HG02938 (cell line): ENCODE results near the gene ACTC1.

ENCODE experiments used
- ATAC-seq: cut with Tn5 transposase; IDR thresholded peaks from one replicate; pipeline ENCODE4 v1.9.1; 2021; ENCODE audit warnings: mild to moderate bottlenecking, moderate library complexity; ENCODE audit not compliant: unreplicated experiment

Gene ACTC1

DNA sequence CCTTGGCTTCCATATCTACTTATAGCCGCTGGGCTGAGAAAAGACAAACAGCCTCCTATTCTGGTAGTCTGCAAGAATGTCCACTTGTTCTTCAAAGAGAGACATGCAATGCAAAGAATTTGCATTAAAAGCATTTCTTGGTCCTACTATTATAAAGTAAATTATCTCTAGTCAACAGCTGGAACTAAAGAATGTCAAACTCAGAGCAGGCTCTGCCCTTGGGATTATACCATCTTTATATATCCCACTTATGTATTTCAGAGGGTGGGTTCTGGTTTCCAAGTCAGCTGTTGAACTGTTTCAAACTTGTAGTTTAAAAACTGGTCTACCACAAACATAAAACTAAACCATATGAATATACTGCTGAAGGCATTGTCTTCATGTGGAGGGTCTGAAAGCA lies 7.0 kb upstream of the ACTC1 start:
- no peak for ATAC-seq

DNA sequence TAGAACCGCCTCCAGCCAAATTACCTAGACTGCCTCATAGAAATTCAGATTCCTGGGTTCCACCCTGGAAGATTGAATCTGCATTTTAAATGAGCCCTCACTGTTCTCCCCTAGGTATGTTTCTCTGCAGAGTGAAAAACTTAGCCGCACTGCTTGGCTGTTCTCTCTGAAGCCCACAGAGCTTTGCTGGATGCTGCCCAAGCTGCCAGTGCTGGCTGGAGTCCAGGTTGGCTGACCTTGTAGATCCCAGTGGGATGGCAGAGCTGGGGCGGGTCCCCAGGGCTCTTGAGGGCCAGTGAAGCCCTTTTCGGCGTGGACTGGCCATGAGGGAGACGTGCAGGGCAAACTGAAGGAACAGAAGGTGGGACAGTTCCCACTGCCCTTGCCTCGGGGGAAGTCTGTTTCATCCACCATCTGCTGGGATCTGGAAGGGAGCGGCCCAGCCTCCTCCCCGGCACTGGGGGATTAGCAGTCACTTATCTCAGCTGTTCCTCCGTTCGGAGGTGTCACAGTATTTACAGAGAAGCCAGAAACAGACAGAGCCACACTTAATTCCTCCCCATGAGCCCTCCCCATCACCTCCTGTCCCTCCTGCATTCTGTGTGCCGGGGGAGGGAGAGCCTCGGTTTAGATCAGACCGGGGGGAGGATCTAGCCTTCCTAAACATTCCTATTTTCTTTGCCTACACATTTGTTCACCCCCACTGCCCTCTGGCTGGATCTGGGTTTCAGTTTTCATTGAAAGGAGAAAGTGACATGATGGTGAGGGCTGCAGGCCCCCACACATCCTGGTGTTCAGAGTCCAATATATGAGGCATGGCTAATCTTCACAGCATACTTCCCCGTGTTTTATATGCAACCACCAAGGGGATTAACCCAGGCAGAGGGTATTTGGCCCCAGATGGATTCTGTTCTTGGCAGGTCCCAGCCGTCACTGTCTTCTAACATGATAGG lies 4.1 kb upstream of the ACTC1 start:
- no peak for ATAC-seq

DNA sequence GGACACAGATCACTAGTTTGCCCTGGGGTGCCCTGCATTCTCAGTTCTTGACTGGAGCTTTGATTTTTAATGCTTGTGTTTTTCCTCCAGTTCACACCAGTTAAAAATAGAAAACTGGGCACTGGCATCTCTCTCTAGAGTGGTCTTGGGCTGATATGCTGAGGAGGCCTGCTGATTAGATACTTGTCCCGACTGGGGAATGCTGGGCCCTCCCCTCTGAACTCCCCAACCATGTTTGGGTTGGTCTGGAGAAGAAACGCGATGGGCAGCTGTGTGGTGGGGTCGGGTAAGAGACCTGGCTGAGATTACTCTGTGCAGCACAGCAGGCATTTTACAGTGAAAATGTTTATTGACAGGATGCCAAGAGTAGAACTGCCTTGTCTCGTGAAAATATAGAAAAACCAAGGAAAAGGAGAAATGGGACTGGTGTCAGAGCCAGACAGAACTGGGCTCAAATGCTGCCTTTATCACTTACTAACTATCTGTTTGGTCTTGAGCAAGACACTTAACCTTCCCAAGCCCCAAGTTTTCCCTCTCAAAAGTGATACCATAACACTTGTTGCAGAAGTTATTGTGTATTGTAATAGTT lies 1.6 kb upstream of the ACTC1 start:
- no peak for ATAC-seq

DNA sequence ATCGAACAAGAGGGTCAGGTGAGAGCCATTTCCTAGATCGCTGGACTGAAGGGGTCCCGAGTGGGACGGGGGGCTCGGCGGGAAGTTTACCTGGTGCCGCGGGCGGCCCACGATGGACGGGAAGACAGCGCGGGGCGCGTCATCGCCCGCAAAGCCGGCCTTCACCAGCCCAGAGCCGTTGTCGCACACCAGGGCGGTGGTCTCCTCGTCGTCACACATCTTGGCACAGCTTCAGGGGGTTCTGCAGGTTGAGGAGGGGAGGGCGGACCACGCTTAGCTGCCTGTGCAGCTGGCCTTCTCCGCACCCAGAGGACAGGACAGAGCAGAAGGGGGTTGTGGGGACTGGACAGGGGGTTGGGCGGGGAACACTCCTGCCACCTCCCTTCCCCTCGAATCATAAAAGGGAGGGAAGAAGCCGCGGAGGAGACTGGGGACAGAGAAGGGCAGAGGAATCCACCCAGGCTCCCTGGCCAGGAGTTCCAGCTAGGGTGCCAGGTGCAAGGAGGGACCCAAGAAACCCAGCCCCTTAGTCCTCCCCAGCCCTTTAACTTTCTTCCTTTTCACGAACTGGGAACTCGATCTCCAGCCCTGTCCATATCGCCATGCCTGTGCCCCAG lies 651 bp downstream of the ACTC1 start:
- ATAC-seq = no peak

DNA sequence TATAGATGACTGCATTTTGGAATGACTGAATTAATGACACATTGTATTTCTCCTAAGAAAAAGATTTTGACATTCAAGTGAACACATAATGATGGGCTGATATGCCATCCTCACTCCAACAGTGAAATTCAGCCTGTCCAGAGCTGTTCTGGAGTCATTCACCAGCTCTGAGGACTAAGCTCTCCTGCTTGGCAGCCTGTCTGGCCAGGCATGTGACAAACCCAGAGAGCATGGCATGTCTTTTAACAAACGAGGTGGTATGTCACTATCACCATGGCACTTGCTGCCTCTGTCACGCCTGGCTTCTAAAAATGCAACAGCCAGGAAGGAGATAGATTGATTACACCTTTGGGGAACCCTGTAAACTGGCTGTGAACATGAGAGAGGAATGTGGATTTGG lies 1.4 kb downstream of the ACTC1 start:
- no peak for ATAC-seq

DNA sequence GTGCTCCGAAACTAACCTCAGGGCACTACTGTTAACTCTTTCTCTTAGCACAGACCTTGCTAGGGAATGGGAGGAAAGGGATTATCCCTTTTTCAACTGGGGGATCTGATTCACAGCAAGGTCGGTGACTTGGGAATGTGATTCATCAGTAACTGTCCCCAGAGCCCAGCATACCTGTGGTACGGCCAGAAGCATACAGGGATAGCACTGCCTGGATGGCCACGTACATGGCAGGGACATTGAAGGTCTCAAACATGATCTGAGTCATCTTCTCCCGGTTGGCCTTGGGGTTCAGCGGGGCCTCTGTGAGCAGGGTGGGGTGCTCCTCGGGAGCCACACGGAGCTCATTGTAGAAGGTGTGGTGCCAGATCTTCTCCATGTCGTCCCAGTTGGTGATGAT lies 2.3 kb downstream of the ACTC1 start:
- ATAC-seq = no peak

DNA sequence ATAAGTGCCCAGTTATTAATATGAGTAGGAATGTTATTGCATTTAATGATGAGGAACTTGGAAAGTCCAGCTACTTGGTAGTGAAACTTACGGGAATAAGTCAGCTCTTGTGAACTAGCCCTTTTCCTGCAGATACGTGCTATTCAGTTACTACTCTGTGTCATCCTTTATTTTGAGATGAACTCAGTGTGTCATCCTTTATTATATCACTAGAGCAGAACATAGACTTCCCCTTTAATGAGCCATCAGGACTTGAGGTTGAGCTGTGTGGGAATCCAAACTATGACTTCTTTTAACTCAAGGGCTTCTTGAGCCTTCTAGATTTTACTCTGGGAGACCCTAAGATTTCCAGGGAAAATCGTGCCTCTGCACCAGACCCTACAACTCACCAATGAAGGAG lies 3.6 kb downstream of the ACTC1 start:
- no peak for ATAC-seq

DNA sequence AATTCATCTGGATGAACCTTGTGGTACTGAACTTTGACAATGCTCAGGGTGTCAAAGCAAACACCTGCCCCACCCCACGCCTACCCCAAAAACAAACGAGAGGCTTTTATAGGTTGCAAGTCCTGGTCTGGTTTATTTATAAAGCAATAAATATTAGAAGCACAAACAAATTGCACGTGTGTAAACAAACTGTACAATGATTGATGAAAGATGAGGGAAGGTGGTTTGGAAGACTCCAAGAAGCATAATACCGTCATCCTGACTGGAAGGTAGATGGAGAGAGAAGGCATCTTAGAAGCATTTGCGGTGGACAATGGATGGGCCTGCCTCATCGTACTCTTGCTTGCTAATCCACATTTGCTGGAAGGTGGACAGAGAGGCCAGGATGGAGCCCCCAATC lies 5.2 kb downstream of the ACTC1 start:
- no peak for ATAC-seq

DNA sequence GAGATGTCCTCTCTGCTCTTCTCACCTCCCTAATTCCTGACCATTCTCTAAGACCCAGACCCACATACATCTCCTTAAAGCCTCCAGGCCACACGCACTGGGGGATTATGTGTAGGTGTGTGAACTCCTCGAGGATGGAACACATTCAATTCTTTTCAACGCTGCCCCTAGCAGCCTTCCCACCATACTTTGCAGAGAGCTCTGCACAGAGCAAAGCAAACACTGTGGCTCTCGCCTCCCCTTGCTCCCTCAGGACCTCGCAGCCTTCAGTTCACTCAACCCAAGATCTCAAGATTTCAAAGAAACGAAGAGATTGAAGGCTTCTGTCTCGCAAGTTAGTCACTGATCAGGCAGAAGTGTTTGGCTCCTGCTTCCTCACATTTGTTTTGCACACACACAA lies 6.0 kb downstream of the ACTC1 start:
- no peak for ATAC-seq

DNA sequence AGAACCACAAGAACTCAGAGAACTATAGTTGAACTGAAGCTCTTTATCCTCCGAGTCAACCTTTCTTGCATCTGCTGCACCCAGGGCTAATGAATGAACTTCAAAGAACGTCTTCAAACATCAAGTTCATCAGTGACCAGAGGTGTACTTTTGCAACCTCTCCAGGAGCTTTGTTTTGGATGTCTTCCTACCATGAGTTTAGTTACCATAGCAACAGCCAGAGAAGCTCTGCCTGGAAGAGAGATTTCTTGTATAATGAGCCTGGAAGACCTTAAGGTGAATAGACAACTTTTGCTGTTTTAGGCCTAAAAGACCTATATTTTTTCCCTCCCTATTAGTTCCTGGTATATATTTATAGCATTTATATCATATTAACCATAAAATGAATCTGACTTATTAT lies 9.1 kb downstream of the ACTC1 start:
- ATAC-seq = no peak

DNA sequence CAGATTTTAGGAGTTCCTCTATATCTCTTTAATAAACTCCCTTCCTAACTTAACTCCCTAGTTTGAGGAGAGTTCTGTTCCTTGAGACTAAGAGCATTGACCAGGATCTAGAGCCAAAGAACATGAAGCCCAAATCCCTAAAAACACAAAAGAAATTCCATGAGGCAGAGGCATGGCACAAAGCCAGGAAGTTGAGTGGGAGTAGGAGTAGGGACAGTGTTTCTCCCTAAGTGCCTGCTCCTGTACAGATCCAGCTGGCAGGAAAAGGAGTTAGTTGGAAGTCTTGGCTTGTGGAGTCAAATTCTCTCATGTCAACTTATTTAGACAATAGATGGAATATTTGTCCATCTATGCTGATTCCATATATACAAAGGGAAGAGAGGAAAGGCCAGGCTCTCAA lies 11.4 kb downstream of the ACTC1 start:
- ATAC-seq = no peak

DNA sequence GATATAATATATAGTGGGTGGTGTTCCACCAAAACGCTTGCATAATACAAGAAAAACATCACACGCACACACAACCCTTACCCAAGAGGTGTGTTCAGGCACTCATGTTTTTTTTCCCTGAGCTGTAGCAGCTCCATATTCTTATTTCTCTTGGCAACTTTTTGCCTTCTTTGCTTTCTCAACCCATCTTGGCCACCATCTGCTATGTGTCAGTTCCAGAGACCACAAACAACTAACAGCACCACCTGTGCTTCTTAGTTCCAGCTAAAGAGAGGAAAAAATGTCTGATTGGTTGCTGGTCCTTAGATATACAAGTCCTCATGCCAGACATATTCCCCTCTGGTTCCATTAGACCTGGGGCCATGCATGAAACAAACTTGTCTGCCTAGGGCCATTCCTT lies 11.9 kb downstream of the ACTC1 start:
- ATAC-seq = no peak

DNA sequence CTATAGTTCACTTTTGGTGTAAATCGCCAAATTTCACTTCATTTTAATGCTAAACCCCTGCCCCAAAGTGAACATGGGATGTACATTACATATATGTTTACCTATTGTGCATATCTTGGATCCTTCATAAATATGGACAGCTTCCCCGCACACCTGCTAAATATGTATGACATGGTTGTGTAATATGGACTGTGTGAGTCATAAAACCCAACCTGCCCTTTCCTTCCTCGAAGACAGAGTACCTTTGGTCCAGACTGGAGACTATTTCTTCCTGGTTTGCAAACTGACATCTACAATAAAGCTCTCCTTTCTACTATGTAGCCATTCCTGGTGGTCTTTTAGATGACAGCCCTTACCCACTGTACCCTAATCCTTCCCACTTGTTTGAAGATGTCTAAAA lies 12.4 kb downstream of the ACTC1 start:
- ATAC-seq = no peak

DNA sequence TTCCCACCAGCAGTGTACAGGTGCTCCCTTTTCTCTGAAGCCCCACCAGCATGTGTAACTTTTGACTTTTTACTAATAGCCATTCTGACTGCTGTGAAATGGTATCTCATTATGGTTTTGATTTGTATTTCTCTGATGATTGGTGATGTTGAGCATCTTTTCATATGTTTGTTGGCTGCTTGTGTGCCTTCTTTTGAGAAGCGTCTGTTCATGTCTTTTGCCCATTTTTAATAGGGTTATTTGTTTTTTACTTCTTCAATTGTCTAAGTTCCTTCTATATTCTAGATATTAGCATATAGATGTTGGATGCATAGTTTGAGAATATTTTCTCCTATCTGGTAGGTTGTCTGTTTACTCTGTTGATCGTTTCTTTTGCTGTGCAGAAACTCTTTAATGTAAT lies 14.6 kb downstream of the ACTC1 start:
- ATAC-seq = no peak

DNA sequence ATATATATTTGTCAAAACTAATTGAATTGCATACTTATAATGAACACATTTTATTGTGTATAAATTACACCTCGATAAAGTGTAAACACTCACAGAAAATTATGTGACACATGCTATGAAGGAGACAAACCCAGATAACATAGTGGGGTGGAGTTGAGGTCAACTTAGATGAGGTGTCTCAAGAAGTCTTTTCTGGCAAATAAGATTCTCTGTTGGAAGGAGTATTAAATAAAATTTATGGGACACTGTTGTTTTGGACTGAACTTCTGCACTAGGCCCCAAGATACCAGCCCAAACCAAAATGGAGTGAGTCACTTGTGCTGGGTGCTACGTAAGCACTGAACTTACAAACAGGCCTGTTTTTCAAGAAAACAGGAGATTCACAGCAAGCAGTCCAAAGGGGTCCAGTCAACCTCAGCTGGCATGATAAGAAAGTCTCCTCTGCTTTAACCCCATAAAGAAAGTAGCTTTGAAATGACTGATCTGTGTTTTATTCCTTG lies 18.7 kb downstream of the ACTC1 start:
- ATAC-seq = no peak

DNA sequence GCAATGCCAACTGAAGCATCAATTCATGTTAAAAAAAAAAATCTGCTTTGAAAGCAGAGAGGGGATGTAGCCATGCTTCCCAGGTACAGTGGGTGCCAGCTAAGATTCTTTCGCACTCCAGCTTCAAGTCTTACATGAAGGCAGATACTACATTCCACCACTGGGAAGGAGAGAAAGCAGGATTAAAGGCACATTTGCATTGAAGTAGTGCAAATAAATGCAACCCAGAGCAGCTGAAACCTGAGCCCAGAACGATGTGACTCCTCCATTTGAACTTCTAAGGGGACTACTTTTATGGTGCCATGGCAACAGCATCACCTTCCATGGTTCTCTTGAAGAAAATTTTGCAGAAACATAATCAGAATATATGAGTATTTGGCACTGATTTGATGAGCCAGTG lies 21.4 kb downstream of the ACTC1 start:
- ATAC-seq = no peak

DNA sequence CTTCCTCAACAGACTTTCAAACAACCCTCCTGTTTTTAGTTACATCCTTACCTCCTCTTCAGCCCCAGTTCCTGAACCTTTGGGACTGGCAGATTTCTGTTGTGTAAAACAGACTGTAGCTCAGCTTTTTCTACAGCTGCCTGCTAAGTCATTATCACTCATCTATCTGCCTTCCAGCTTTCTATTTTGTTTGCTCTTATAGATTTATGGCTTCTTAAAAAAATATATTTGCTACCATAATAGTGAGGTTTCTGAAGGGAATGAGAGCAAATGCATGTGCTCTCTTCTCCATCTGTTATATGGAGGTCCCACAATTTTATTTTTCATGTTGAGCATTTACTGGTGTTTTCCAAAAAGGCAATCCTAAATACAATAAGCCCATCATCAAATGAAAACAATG lies 22.3 kb downstream of the ACTC1 start:
- ATAC-seq = no peak

DNA sequence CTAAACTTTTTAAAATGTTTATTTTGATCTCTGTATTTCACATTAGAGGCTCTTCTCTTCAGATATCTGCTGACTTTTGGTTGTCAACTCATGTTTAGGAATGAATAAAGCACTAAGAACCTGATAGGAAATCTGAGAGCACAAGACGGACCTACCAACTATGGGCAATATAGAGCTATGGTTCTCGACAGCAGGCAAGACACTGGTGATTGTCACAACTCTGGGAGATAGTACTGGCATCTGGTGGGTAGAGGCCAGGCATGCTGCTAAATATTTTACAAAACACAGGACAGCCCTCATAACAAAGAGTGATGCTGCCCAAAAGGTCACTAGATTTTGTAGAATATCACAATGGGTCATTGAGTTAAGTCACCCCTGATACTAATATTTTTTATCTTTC lies 23.0 kb downstream of the ACTC1 start:
- no peak for ATAC-seq

DNA sequence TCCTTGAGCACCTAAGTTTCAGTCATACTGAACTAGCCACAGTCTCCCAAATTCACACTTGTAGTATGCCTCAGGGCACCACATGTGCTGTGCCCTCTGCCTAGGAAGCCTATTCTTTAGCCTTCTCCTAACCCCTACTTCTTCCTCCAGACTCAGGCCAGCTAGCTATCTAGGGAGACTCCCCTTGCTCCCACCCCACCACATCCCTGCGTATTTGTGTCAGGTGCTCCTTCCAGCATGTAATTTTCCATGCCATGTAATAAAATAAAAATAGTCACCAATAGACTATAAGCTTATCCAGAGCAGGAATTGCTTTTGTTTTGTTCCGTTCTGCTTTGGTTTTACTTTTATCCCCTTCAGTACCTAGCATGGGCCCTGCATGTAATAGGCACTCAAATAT lies 25.6 kb downstream of the ACTC1 start:
- ATAC-seq = no peak

DNA sequence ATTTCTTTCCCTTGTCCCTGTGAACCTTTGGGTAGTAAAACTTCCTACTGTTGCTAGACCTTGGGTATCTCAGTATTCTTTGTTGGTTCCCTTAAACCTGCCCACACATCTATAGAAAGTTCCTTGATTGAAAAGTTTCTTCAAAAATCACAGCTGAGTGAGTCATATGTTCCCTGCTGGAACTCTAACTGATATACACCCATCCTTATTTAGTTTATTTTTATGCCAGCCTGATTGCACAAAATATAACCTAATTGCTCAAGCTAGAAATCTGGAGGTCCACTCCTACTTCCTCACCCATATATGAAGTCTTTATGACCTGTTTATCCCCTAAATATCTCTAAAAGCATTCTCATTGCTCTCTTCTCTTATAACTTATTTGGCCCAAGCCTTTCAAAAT lies 26.8 kb downstream of the ACTC1 start:
- ATAC-seq = no peak

DNA sequence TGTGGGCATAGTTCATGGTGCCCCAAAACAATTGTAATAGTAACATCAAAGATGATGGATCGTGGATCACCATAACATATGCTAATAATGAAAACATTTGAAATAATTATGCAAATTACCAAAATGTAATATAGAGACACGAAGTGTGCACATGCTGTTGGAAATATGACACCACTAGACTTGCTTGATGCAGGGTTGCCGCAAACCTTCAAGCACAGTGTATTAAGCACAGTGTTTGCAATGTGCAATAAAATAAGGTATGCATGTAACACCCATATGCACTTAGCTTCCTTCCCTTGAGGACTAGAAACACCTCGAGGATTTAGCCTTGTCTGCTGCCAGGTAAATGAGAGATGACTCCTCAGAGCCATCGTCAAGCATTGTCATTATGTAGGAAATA lies 29.6 kb downstream of the ACTC1 start:
- ATAC-seq = no peak

DNA sequence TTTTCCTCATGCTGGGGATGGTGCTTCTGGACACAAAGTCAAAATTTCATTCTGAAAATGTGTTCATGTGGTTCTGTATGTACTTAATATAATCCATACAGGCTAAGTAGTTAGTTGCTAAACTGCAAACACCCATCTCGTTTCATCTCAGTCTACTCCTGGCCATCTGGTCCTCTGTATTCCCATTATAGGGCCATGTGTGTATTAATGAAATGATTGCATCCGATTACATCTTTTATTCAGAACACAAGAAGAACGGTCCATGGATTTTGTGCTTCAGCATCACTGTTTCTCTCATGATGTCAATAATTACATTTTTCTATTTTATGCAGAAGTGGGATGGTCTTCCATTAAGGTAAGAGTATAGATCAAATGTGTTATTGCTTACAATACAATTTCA lies 34.4 kb downstream of the ACTC1 start:
- ATAC-seq = no peak
